Measurements from ENCODE around the gene KRTAP2-4.
"Not testable (repeated sequence)": the region's sequence is repeated elsewhere in the genome, so short reads cannot be mapped to it uniquely, and the experiment has no call there.

DNA sequence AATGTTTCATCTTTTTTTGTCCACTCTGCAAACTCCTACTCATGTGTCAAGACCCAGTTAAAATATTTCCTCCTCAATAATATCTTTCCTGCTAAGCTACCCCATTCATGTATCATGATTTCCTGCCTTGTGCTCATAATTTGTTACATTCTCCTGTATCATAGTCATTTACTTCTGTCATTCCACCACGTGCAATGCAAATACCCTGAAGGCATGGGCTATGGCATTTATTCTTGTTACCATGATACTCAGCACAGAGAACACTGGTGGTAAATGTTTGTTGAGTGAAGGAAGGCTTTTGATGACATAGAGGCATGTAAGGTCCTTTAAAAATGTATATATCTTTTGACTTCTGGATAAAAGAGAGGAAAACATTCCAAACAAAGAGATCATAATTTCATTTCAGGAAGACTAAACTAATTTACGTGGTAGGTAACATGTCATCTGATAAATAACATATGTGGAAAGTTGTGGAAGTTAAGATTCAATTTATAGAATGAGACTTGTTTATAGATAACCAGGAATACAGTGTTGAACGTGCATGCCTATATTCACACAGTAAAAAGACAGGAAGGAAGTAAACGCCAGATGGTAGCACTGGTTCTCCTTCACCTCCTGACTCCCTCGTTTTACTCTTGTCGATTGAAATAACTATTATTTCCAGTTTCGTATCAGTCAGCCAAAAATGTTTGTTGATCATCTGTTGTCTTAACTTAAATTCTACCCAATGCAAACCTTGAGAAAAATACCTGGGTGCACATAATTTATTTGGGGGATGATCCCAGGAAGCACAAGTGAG, 34.2 kb upstream of the KRTAP2-4 start:
- TF ChIP-seq EZH2 (IDR thresholded peaks at IDR 0.05; ENCODE audit: insufficient read depth, poor library complexity, severe bottlenecking); EZH2phosphoT487 (IDR thresholded peaks at IDR 0.05; ENCODE audit: insufficient read depth, low read depth): not testable (repeated sequence)
